HFFc6 (cell line): ENCODE results near the gene CNGB1. TPM values are rescaled to one million over a fixed set of nuclear protein-coding genes. Genes with fewer than 3 reads are reported as not detected.

Experiments
- DNase-seq: peaks from one replicate; pipeline ENCODE4 v3.0.0-alpha.2; 2018
- H3K27ac Mint-ChIP-seq: 2 replicates; pipeline ENCODE4 v1.8.0; 2020; ENCODE audit warnings: mild to moderate bottlenecking, mixed read lengths
- H3K27me3 Mint-ChIP-seq: 2 replicates; pipeline ENCODE4 v1.8.0; 2021; ENCODE audit warnings: mild to moderate bottlenecking, moderate library complexity, mixed read lengths; ENCODE audit not compliant: insufficient read depth
- H3K36me3 Mint-ChIP-seq: 2 replicates; pipeline ENCODE4 v1.8.0; 2021; ENCODE audit warnings: low read depth, mixed read lengths
- H3K4me1 Mint-ChIP-seq: 2 replicates; pipeline ENCODE4 v1.8.0; 2020; ENCODE audit warnings: low read depth, mixed read lengths
- H3K4me3 Mint-ChIP-seq: 2 replicates; pipeline ENCODE4 v1.8.0; 2020; ENCODE audit warnings: mild to moderate bottlenecking, moderate library complexity, mixed read lengths
- H3K9me3 Mint-ChIP-seq: 2 replicates; pipeline ENCODE4 v1.8.0; 2020; ENCODE audit warnings: mild to moderate bottlenecking, mixed read lengths
- total RNA-seq, 6 experiments: library from RNA; stranded (reverse); fragmentation: NEBNext Ultra II Directional; extraction: Animal tissue kit (Norgen Biotek cat#: 25700); gene quantifications; 2 replicates in 1 of 6; 3 replicates in 5 of 6; pipeline ENCODE4 v1.2.3, GENCODE V29; 2021
- TF ChIP-seq, protein P1 (sequence below): fragments of 200-600 bp; sonication (generic); IDR thresholded peaks from 2 replicates; pipeline ENCODE4 v1.5.0; 2021; ENCODE audit warnings: antibody characterized with exemption, mild to moderate bottlenecking

Gene CNGB1
- total RNA-seq, 6 experiments from 2014 or later = 0.02 TPM; not detected in 5

- DNase-seq = no peak
- Mint-ChIP-seq H3K4me1 (peaks cover 7% of the 10 kb centered on the region; the same call in 1 of the 2 replicates), H3K4me3 (no peak overlapping the region), H3K27me3 (peaks cover 28% of the 10 kb centered on the region), H3K36me3 (no peaks in the 10 kb centered on the region), H3K9me3 (no peaks in the 10 kb centered on the region), H3K27ac (no peak overlapping the region)
- TF ChIP-seq, protein P1, sequence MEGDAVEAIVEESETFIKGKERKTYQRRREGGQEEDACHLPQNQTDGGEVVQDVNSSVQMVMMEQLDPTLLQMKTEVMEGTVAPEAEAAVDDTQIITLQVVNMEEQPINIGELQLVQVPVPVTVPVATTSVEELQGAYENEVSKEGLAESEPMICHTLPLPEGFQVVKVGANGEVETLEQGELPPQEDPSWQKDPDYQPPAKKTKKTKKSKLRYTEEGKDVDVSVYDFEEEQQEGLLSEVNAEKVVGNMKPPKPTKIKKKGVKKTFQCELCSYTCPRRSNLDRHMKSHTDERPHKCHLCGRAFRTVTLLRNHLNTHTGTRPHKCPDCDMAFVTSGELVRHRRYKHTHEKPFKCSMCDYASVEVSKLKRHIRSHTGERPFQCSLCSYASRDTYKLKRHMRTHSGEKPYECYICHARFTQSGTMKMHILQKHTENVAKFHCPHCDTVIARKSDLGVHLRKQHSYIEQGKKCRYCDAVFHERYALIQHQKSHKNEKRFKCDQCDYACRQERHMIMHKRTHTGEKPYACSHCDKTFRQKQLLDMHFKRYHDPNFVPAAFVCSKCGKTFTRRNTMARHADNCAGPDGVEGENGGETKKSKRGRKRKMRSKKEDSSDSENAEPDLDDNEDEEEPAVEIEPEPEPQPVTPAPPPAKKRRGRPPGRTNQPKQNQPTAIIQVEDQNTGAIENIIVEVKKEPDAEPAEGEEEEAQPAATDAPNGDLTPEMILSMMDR = no peak
Observed at GRCh38 chr16:57844416-57845030, 126.4 kb downstream of the CNGB1 start.

DNA sequence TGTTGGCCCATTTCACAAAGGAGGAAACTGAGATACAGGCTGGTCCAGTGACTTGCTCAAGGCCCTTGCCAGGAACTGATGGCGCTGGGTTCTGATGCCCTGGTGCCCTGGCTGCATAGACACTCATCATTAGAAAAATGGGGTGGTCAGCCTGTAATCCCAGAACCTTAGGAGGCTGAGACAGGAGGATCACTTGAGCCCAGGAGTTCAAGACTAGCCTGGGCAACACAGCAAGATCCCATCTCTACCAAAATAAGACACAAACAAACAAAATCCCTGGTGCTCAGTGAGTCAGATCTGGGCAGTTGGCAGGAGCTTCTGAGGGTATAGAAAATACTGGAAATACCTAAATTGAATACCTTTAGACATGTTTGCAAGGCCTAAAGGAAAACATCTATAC is 127.5 kb downstream of the CNGB1 start:
- peaks cover 12% of the 10 kb centered on the region for H3K4me1 Mint-ChIP-seq
- no peaks in the 10 kb centered on the region for H3K36me3 Mint-ChIP-seq
- no peak for DNase-seq
- TF ChIP-seq, protein P1 = no peak
- H3K4me3 Mint-ChIP-seq = no peak overlapping the region
- H3K27me3 Mint-ChIP-seq = peaks cover 27% of the 10 kb centered on the region
- no peaks in the 10 kb centered on the region for H3K9me3 Mint-ChIP-seq
- no peak overlapping the region for H3K27ac Mint-ChIP-seq

DNA sequence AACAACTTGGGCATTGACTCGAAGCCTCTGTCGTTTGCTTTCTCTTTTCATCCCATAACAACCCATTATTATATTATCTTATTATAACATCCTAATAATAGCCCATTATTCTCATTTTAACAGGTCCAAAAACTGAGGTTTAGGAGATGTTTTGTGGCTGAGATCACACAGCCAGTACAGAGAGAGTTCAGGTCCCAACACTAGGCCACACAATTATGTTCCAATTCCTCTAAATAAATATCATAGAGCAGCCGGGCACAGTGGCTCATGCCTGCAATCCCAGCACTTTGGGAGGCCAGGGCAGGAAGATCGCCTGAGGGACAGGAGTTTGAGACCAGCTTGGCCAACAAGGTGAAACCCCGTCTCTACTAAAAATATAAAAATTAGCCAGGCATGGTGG is 128.3 kb downstream of the CNGB1 start:
- Mint-ChIP-seq H3K27ac (no peak overlapping the region), H3K4me1 (peaks cover 20% of the 10 kb centered on the region), H3K9me3 (no peaks in the 10 kb centered on the region)

GRCh38 chr16:57840833-57841232 is 130.1 kb downstream of the CNGB1 start:
- TF ChIP-seq, protein P1 = no peak
- peaks cover 18% of the 10 kb centered on the region for H3K27me3 Mint-ChIP-seq
- H3K4me3 Mint-ChIP-seq = no peak overlapping the region
- no peak for DNase-seq
- no peaks in the 10 kb centered on the region for H3K9me3 Mint-ChIP-seq
- peaks cover 26% of the 10 kb centered on the region for H3K4me1 Mint-ChIP-seq
- no peak overlapping the region for H3K27ac Mint-ChIP-seq
- H3K36me3 Mint-ChIP-seq = no peaks in the 10 kb centered on the region

More for the DNA sequence above, 128.3 kb downstream of the CNGB1 start:
- Mint-ChIP-seq H3K4me3 (no peak overlapping the region), H3K36me3 (no peaks in the 10 kb centered on the region), H3K27me3 (peaks cover 22% of the 10 kb centered on the region)
- TF ChIP-seq, protein P1 = no peak
- DNase-seq = no peak

DNA sequence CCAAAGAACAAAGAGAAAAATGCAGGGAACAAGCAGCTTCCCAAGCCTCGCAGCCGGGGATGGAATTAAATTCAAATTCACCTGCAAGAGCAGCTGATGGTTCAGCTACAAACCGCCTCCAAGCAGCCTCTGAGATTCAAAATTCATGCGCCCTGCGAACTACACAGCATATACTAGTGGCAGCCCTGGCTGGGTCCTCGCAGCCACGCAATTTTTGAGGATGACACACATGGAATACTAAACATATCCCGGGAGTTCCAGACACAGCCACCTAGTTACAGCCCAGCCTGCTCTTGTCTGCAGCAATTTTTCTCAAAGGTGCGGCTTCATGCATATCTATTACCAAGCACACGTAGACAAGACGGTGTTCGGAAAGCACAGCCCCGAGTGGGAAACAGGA is 132.8 kb downstream of the CNGB1 start:
- no peak overlapping the region for H3K27ac Mint-ChIP-seq
- peak overlapping the region; percentile 4; the same call in 1 of the 2 replicates for H3K4me3 Mint-ChIP-seq
- H3K36me3 Mint-ChIP-seq = no peaks in the 10 kb centered on the region
- H3K9me3 Mint-ChIP-seq = no peaks in the 10 kb centered on the region
- peaks cover 38% of the 10 kb centered on the region for H3K4me1 Mint-ChIP-seq
- TF ChIP-seq, protein P1 = no peak
- H3K27me3 Mint-ChIP-seq = peaks cover 8% of the 10 kb centered on the region
- peak; percentile 4 for DNase-seq
